GM12874 (cell line): ENCODE data around the gene HOOK1.

Source experiments
- TF ChIP-seq, protein P1 (sequence below): IDR thresholded peaks from 2 replicates; pipeline ENCODE4 v1.5.1; 2011; ENCODE audit warnings: low read depth, mild to moderate bottlenecking, control low read depth, low read length, moderate library complexity; ENCODE audit not compliant: insufficient read depth

HOOK1 gene

DNA sequence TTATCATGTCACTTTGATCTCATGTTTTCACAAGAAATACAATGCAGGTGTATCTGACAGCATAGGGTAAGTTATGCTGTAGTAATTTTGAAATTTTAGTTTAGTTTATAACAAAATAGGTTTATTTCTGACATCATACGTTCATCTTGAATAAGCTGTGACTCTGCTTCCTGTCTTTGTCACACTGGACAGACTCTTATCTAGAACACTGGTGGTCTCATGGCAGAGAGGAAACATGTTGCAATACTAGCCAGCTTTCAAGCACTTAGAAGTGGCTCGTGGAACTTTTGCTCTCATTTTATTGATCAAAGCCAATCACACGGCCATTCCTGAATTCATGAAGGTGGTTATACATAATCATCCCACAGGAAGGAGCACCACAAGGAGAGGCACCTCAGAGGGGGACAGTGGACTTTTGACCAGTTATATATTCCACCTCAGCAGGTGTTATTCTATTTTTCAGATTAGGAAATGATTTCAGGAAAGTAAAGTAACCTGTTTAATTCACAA is 65.3 kb downstream of the HOOK1 start:
- TF ChIP-seq, protein P1, sequence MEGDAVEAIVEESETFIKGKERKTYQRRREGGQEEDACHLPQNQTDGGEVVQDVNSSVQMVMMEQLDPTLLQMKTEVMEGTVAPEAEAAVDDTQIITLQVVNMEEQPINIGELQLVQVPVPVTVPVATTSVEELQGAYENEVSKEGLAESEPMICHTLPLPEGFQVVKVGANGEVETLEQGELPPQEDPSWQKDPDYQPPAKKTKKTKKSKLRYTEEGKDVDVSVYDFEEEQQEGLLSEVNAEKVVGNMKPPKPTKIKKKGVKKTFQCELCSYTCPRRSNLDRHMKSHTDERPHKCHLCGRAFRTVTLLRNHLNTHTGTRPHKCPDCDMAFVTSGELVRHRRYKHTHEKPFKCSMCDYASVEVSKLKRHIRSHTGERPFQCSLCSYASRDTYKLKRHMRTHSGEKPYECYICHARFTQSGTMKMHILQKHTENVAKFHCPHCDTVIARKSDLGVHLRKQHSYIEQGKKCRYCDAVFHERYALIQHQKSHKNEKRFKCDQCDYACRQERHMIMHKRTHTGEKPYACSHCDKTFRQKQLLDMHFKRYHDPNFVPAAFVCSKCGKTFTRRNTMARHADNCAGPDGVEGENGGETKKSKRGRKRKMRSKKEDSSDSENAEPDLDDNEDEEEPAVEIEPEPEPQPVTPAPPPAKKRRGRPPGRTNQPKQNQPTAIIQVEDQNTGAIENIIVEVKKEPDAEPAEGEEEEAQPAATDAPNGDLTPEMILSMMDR, result no peak

DNA sequence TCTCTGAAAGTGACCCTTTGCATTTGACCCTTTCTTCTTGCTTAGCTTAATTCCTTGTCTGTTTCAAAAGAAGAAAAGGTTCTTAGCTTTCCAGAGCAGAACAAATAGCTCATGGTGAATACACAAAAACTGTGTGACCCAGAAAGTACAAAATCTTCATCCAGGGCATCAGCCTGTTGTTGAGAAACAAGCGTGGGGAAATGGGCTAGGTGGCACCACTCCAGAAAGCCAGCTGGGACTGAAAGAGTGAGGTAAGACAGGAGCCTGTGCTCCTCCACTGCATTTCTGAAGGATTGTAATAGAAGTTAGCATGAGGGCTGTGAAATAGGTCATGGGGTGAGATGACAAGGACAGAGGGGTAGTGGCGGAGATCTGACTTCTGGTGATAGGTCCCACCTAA is 66.0 kb downstream of the HOOK1 start:
- TF ChIP-seq, protein P1, result no peak

DNA sequence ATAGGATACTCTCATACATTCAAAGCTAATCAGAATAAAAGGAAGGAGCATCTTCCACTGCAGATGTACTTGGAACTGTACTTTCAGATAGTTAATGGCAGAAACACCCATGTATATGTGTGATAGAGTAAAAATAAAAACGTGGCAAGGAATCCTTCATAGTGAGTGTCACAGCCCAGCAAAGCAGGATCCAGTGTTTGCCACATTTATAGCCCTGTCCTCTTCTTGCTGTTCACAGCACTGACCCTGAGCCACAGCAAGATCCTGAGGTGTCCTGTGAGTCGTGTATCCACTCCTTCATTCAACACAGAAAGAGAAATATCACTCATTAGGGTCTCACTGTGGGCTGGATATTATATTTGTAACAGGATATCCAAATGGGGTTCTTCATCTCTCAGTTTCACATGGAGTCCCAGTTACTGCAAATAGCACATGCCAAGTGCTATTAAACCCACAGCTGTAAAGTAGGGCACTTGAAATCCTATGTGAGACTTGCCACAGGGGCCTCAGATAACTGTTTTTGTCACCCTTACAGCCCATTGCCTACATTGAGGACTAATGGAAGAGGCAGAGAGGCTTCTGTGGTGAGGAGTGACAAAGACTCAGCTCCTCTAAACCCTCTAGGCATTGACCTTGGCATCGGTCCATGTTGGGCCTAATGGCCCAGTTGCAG is 70.5 kb downstream of the HOOK1 start:
- TF ChIP-seq, protein P1, result no peak

DNA sequence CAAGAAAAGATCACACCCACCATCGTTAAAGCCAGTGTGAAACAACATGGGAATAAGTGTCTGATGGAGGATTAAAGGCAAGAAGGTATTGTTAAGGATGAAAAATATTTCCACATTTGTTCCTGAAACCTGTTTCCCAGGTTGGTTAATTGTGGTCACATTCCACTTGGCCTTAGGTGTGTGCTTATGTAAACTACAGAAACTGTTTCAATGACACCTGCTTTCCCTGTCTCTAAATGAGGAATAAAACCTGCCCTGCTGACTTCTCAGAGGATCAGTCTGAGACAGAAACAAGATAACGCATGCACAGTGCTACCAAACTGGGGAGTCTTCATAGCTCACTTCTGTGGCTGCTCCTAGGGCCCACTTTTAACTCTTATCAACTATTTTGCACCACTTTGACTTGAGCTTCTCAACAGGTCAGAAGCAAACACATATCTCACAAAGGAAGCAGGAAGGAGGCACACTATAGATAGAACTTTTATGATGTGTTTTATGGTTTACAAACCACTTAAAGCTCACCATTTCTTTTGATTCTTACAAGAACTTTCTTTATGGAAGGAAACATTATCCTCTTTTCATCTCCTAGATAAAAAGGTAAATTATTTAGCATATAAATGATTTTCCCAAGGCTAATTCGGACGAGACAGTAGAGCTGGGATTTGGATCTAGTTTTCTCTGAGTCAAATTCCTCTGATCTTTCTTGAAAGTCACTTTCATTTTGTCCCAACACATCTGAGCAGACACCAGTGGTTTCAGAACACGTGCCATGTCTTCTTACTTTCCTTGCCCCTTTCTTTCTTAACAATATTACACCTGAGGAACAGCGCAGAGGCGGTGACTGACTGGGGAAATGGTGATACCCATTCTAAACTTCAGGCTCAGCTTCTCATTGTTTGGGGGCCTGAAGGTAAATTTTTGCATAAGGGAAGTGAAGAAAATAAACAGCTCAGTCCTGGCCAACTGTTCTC is 78.4 kb downstream of the HOOK1 start:
- TF ChIP-seq, protein P1, result no peak

DNA sequence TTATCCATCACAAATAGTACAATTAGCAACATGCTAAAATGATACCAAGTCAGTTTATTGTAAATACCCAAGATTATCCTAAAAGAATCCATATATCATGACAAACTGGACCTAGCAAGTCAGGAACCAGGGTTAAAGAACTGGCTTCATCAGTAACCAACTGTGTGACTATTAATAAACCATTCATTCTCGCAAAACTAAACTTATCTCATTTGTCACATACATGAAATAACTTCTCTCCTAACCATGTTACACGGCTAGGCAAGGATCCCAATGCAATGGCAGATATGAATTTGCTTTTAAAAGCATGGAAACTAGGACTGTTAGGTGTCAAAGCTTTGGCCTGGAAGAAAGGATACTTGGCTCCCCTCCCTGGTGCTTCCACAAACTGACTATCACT is 82.4 kb downstream of the HOOK1 start:
- TF ChIP-seq, protein P1, result no peak

DNA sequence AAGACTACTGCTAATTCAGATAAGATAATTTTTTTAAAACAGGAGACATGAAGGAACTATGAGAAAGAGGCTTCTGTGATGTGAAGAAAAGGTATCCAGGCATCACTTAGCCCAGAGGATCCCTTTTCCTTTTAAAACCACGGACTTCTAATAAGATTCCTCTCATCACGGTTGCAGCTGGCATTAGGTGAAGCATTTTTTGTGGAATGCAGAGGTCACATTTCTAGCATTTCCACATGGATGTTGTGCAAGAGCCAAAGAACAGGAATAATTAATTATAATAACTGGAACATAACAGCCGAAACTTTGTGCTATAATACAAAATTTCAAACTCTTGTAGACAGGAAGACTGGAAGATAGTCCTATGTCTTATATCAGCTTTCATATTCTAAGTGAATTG is 84.2 kb downstream of the HOOK1 start:
- TF ChIP-seq, protein P1, result no peak

DNA sequence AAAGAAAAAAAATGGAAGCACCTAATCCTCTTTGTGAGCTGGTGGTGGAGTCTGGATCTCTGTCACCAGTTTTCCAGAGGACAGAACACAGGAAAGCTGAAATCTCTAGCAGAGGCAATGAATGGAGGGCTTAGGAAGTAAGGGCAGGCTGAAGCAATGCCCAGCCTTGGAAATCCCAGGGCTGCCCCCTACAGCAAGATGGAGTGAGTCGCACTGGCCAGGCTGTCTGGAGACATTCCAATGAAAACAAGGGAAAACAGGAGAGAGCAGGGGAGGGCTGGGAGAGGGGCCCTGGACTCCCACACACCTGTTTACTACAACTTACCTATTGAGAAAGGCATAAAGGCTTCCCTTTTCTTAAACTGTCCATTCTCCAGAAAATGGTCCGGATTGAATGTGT is 85.9 kb downstream of the HOOK1 start:
- TF ChIP-seq, protein P1, result no peak
